HepG2 (cell line): ENCODE data around the gene ADARB2. TPM values are rescaled to one million over a fixed set of nuclear protein-coding genes. Genes with fewer than 3 reads are reported as not detected.
A peak's percentile ranks its signal among the peaks of the same experiment; 100 is the strongest.

Source experiments
- ATAC-seq: fragments of 200-7000 bp; cut with Tn5 transposase; 3 replicates; pipeline ENCODE4 v1.9.1; 2020; ENCODE audit warnings: mild to moderate bottlenecking, moderate library complexity
- BruUV-seq: library from RNA; stranded (reverse); fragments of 400-500 nt; replicated peaks from 2 replicates; lab custom pipeline; 2021; lab: Mats Ljungman, UMichigan
- CTCF ChIA-PET: fragments of 300-600 bp; formaldehyde crosslinking; extraction: SDS; loops from one replicate; lab custom pipeline; 2021; ENCODE audit warnings: low total read pairs, inconsistent platforms, low intra/inter-chr PET ratio; lab: Yijun Ruan, JAX
- POLR2A ChIA-PET: fragments of 350-600 bp; sonication (Branson Sonifier 250); formaldehyde crosslinking; loops from one replicate; lab custom pipeline; 2020; ENCODE audit warnings: antibody characterized with exemption, inconsistent platforms; lab: Yijun Ruan, JAX
- DNase-seq: peaks from one replicate; pipeline ENCODE4 v3.0.0-alpha.2; 2015; ENCODE audit warnings: low spot score
- FAIRE-seq: peaks from 3 replicates; lab custom pipeline; 2011; peaks lifted over from hg19 to GRCh38; lab: Jason Lieb, UNC
- H2AFZ ChIP-seq: one replicate; pipeline ENCODE4 v1.6.1; 2011; ENCODE audit warnings: low read length, inconsistent platforms
- H3K27ac ChIP-seq: fragments of 300-600 bp; 3 replicates; pipeline ENCODE4 v1.8.0; 2011; ENCODE audit warnings: mixed run types, mild to moderate bottlenecking, mixed read lengths, low read length, inconsistent platforms; ENCODE audit not compliant: insufficient read depth; ENCODE audit errors: extremely low read length
- H3K27me3 ChIP-seq, 2 experiments: fragments of 200-600 bp in 1 of 2; 2 replicates in 1 of 2; 3 replicates in 1 of 2; pipeline versions ENCODE4 v1.6.0 to v1.8.0; 2011; ENCODE audit warnings: low read length in 2 of 2, mild to moderate bottlenecking in 2 of 2, moderate library complexity in 2 of 2, inconsistent platforms in 1 of 2; ENCODE audit not compliant: insufficient read depth in 2 of 2, control insufficient read depth in 1 of 2
- H3K36me3 ChIP-seq, 2 experiments: fragments of 200-600 bp in 1 of 2; replicated peaks in 1 of 2; 2 replicates in 1 of 2; 3 replicates in 1 of 2; pipeline versions ENCODE4 v1.5.1 to v1.8.0; 2011; ENCODE audit warnings: low read length in 2 of 2, inconsistent platforms in 1 of 2; ENCODE audit not compliant: insufficient read depth in 2 of 2, control insufficient read depth in 1 of 2
- H3K4me1 ChIP-seq: 2 replicates; pipeline ENCODE4 v1.5.1; 2012; ENCODE audit warnings: low read length, inconsistent platforms; ENCODE audit not compliant: insufficient read depth
- H3K4me2 ChIP-seq: 2 replicates; pipeline ENCODE4 v1.6.0; 2011; ENCODE audit warnings: low read depth, low read length, inconsistent platforms
- H3K4me3 ChIP-seq, 3 experiments: fragments of 200-600 bp in 1 of 3; sonication (generic), shearing (Covaris generic) in 1 of 3; replicated peaks in 1 of 3; 2 replicates each; pipeline ENCODE4 v1.5.1; 2011 to 2016; ENCODE audit warnings: low read length in 3 of 3, inconsistent platforms in 2 of 3, low read depth in 2 of 3, mild to moderate bottlenecking in 2 of 3, control low read depth in 1 of 3, mixed read lengths in 1 of 3; ENCODE audit not compliant: insufficient read depth in 1 of 3
- H3K79me2 ChIP-seq: one replicate; pipeline ENCODE4 v1.6.1; 2011; ENCODE audit warnings: low read length, inconsistent platforms; ENCODE audit not compliant: insufficient read depth
- H3K9ac ChIP-seq: 2 replicates; pipeline ENCODE4 v1.6.0; 2011; ENCODE audit warnings: mild to moderate bottlenecking, low read depth, low read length, inconsistent platforms; ENCODE audit not compliant: insufficient read depth
- H3K9me3 ChIP-seq: 2 replicates; pipeline ENCODE4 v1.5.1; 2012; ENCODE audit warnings: mild to moderate bottlenecking, low read length
- H4K20me1 ChIP-seq: 2 replicates; pipeline ENCODE4 v1.6.0; 2011; ENCODE audit warnings: inconsistent platforms, mild to moderate bottlenecking, low read length, moderate library complexity; ENCODE audit not compliant: insufficient read depth
- AGO2 ChIP-seq: fragments of 200-400 bp; formaldehyde crosslinking; optimal IDR thresholded peaks from 2 replicates; pipeline ENCODE3; 2017; ENCODE audit warnings: mild to moderate bottlenecking, low read depth, low read length, moderate library complexity
- CENPX ChIP-seq: sonication (generic); formaldehyde crosslinking; IDR thresholded peaks from 2 replicates; pipeline ENCODE4 v1.9.0; 2021; ENCODE audit warnings: mild to moderate bottlenecking, missing genetic modification reagents, moderate library complexity
- ERF ChIP-seq: IDR thresholded peaks from 2 replicates; pipeline ENCODE4 v1.6.1; 2018; ENCODE audit warnings: missing biosample characterization, missing genetic modification reagents
- FOXM1 ChIP-seq: sonication (generic); formaldehyde crosslinking; IDR thresholded peaks from 2 replicates; pipeline ENCODE4 v1.5.0; 2020; ENCODE audit warnings: missing genetic modification reagents
- NAIF1 ChIP-seq: sonication (generic); formaldehyde crosslinking; IDR thresholded peaks from 2 replicates; pipeline ENCODE4 v1.5.0; 2020; ENCODE audit warnings: mild to moderate bottlenecking, missing genetic modification reagents, borderline replicate concordance
- NFKBIZ ChIP-seq: IDR thresholded peaks from 2 replicates; pipeline ENCODE4 v1.6.1; 2018; ENCODE audit warnings: missing genetic modification reagents, missing compliant biosample characterization
- SETDB1 ChIP-seq: sonication (generic); formaldehyde crosslinking; IDR thresholded peaks from 2 replicates; pipeline ENCODE4 v1.5.1; 2020; ENCODE audit warnings: missing genetic modification reagents, mild to moderate bottlenecking, borderline replicate concordance
- ZNF251 ChIP-seq: sonication (generic); formaldehyde crosslinking; IDR thresholded peaks from 2 replicates; pipeline ENCODE4 v1.9.0; 2021; ENCODE audit warnings: mild to moderate bottlenecking, missing genetic modification reagents
- ZNF639 ChIP-seq: conservative IDR thresholded peaks from 2 replicates; pipeline ENCODE4 v1.6.1; 2018; ENCODE audit warnings: missing genetic modification reagents
- ZNF749 ChIP-seq: sonication (generic); formaldehyde crosslinking; IDR thresholded peaks from 2 replicates; pipeline ENCODE4 v1.8.0; 2022; ENCODE audit warnings: mild to moderate bottlenecking, missing genetic modification reagents, moderate library complexity, borderline replicate concordance
- ZNF777 ChIP-seq: sonication (generic); formaldehyde crosslinking; IDR thresholded peaks from 2 replicates; pipeline ENCODE4 v1.4.0; 2020; ENCODE audit warnings: missing genetic modification reagents
- ZNF782 ChIP-seq: sonication (generic); formaldehyde crosslinking; IDR thresholded peaks from 2 replicates; pipeline ENCODE4 v1.4.0; 2020; ENCODE audit warnings: missing genetic modification reagents, mild to moderate bottlenecking, borderline replicate concordance
- WGBS: methylation state at CpG from one replicate; pipeline ENCODE4 v1.1.6; 2017; ENCODE audit warnings: low lambda C conversion rate; 5-methylcytosine and 5-hydroxymethylcytosine counted together
- in situ Hi-C: cut with HindIII; loops from 2 replicates; pipeline ENCODE4 v1.10.0; 2017; ENCODE audit warnings: low pct_unique_long_range_greater_than_20kb; ENCODE audit not compliant: extremely low pct_ligation_motif_present
- intact Hi-C: fragments of 100-400 bp; cut with micrococcal nuclease; formaldehyde crosslinking; loops from one replicate; pipeline ENCODE4 v1.10.0; 2022; ENCODE audit not compliant: unreplicated experiment
- polyA plus RNA-seq, 8 experiments: library from polyadenylated mRNA; depleted of rRNA in 3 of 8; stranded (reverse) in 7 of 8; unstranded in 1 of 8; fragments of >200 nt; fragmentation: Illumina TruSeq in 4 of 8; extraction: Trizol in 4 of 8; gene quantifications; 2 replicates each; pipeline versions ENCODE4 v1.2.1 to v1.2.3, GENCODE V29; 2011 to 2016; ENCODE audit warnings: low read depth in 4 of 8, missing spikeins in 1 of 8, mixed read lengths in 1 of 8; ENCODE audit not compliant: insufficient read depth in 1 of 8
- total RNA-seq, 5 experiments: library from RNA; depleted of rRNA; stranded (reverse); fragments of >200 nt; fragmentation: Illumina TruSeq; extraction: Trizol; gene quantifications; 2 replicates each; pipeline ENCODE4 v1.2.3, GENCODE V29; 2016; ENCODE audit warnings: low read depth in 1 of 5

Gene ADARB2
- total and polyA plus RNA-seq, 2 of the 13 experiments (the other 11 are each of a cell fraction or from before 2014, with no cell fraction given), result not detected

GRCh38 chr10:1133495-1134045 is 603.8 kb downstream of the ADARB2 start:
- Histone ChIP-seq H3K4me2 (no peak overlapping the region), H4K20me1 (no peaks in the 10 kb centered on the region), H3K9me3 (0 out of 2 replicates have a peak, but pooled peaks cover 3% of the 10 kb centered on the region), H3K9ac (no peak overlapping the region), H3K79me2 (no peaks in the 10 kb centered on the region), H3K27ac (no peak overlapping the region), H2AFZ (no peak overlapping the region), H3K36me3 (peaks cover 11 to 29% of the 10 kb centered on the region in 2 experiments; a peak in 4 of 5 replicates), H3K4me3 (no peak overlapping the region), H3K4me1 (no peaks in the 10 kb centered on the region), H3K27me3 (no peaks in the 10 kb centered on the region; a peak in 1 of 5 replicates)
- intact Hi-C loops (no loop called here), in situ Hi-C loops (no loop called here)
- DNase-seq, result no peak
- ChIA-PET CTCF (no interaction called here), POLR2A (no interaction called here)
- TF ChIP-seq ZNF782 (no peak), FOXM1 (CRISPR knock-in tag) (no peak), ZNF777 (CRISPR knock-in tag) (no peak), NFKBIZ (CRISPR knock-in tag) (no peak), ZNF251 (no peak), NAIF1 (CRISPR knock-in tag) (no peak), ZNF749 (no peak), SETDB1 (CRISPR knock-in tag) (no peak), ERF (no peak), CENPX (CRISPR knock-in tag) (no peak)
- ATAC-seq, result no peak
- no TSS peak for BruUV-seq
- WGBS, result 87% methylated on average over 3 of the region's 3 CpGs
- no peak for FAIRE-seq

DNA sequence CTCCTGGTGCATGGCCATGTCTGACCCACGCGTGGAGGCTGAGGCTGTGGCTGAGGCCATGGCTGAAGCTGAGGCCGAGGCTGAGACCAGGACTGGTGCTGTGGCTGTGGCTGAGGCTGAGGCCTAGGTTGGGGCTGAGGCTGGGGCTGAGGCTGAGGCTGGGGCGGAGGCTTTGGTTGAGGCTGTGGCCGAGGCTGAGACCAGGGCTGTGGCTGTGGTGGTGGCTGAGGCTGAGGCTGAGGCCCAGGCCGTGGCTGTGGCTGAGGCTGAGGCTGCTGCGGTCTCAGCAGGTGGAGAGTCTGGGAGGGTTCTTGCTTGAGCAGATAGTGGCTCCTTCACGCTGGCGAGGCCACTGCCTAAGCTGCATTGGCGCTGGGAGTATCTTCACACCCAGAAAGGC is 604.7 kb downstream of the ADARB2 start:
- CTCF ChIA-PET, result no interaction called here
- no peak; the same call in 2 of the 3 replicates for ATAC-seq
- peaks cover 12 to 37% of the 10 kb centered on the region in 2 experiments; a peak in 4 of 5 replicates for H3K36me3 ChIP-seq
- no peak overlapping the region for H3K27ac ChIP-seq
- H3K4me1 ChIP-seq, result no peaks in the 10 kb centered on the region
- no peak overlapping the region for H2AFZ ChIP-seq
- no peaks in the 10 kb centered on the region for H3K9me3 ChIP-seq
- H3K9ac ChIP-seq, result no peak overlapping the region
- H3K4me3 ChIP-seq, result no peak overlapping the region
- H4K20me1 ChIP-seq, result no peaks in the 10 kb centered on the region
- peak; percentile 49 for TF ChIP-seq AGO2
- no peak for TF ChIP-seq ZNF639
- TF ChIP-seq, all 625 proteins: peak for 1
- no TSS peak for BruUV-seq
- Histone ChIP-seq H3K79me2 (no peaks in the 10 kb centered on the region), H3K4me2 (no peak overlapping the region), H3K27me3 (no peaks in the 10 kb centered on the region)
- WGBS, result 83% methylated on average over 5 of the region's 10 CpGs
- intact Hi-C loops, result no loop called here
- in situ Hi-C loops, result no loop called here
- FAIRE-seq (no peak), DNase-seq (no peak)
- POLR2A ChIA-PET, result no interaction called here
